NB4 (cell line): ENCODE measurements around the gene KLF7.

ENCODE experiments used
- DNase-seq: peaks from one replicate; pipeline ENCODE4 v3.0.0; 2010; ENCODE audit warnings: low read depth
- H3K4me3 ChIP-seq: one replicate; pipeline ENCODE4 v1.5.1; 2011; ENCODE audit warnings: mild to moderate bottlenecking, low read depth, low read length, moderate library complexity
- MYC ChIP-seq: IDR thresholded peaks from 2 replicates; pipeline ENCODE4 v1.6.1; 2011; ENCODE audit warnings: low read depth, low read length
- POLR2A ChIP-seq: IDR thresholded peaks from 2 replicates; pipeline ENCODE4 v1.6.1; 2011; ENCODE audit warnings: mild to moderate bottlenecking; ENCODE audit not compliant: insufficient read length; ENCODE audit errors: extremely low read depth
- TF ChIP-seq, protein P1 (sequence below): IDR thresholded peaks from 2 replicates; pipeline ENCODE4 v1.6.1; 2011; ENCODE audit warnings: low read depth, low read length
- TF ChIP-seq, protein P2 (sequence below): IDR thresholded peaks from one replicate; pipeline ENCODE4 v1.5.1; 2012; ENCODE audit warnings: low read depth, low read length

KLF7 gene

DNA sequence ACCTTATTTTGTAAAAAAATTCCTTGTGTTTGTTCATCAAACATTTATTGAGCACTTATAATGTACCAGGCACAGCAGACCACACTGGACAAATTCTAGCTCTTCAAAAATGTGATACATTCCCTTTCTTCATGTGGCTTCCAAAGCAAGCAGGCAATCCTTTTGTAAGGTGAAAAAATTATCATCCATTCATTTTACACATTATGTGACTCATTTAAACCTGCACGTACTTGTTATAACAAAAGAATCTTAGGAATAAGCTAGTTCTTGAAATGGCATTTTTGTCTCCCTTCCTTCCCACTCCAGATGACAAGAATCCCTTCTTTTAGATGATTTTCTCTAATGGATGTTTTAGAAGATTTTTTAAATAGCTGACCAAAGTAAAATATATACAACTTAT is 104.6 kb downstream of the KLF7 start:
- DNase-seq = no peak
- TF ChIP-seq, protein P1, sequence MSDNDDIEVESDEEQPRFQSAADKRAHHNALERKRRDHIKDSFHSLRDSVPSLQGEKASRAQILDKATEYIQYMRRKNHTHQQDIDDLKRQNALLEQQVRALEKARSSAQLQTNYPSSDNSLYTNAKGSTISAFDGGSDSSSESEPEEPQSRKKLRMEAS = no peak
- TF ChIP-seq POLR2A (no peak), MYC (no peak)
- TF ChIP-seq, protein P2, sequence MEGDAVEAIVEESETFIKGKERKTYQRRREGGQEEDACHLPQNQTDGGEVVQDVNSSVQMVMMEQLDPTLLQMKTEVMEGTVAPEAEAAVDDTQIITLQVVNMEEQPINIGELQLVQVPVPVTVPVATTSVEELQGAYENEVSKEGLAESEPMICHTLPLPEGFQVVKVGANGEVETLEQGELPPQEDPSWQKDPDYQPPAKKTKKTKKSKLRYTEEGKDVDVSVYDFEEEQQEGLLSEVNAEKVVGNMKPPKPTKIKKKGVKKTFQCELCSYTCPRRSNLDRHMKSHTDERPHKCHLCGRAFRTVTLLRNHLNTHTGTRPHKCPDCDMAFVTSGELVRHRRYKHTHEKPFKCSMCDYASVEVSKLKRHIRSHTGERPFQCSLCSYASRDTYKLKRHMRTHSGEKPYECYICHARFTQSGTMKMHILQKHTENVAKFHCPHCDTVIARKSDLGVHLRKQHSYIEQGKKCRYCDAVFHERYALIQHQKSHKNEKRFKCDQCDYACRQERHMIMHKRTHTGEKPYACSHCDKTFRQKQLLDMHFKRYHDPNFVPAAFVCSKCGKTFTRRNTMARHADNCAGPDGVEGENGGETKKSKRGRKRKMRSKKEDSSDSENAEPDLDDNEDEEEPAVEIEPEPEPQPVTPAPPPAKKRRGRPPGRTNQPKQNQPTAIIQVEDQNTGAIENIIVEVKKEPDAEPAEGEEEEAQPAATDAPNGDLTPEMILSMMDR = no peak
- H3K4me3 ChIP-seq = no peak overlapping the region

- TF ChIP-seq MYC = no peak
- TF ChIP-seq POLR2A = no peak
- H3K4me3 ChIP-seq = no peak overlapping the region
- no peak for DNase-seq
Observed at GRCh38 chr2:207055257-207055656, 110.5 kb downstream of the KLF7 start.

GRCh38 chr2:207054521-207054920 is 111.2 kb downstream of the KLF7 start:
- no peak overlapping the region for H3K4me3 ChIP-seq
- no peak for DNase-seq
- TF ChIP-seq MYC = no peak

DNA sequence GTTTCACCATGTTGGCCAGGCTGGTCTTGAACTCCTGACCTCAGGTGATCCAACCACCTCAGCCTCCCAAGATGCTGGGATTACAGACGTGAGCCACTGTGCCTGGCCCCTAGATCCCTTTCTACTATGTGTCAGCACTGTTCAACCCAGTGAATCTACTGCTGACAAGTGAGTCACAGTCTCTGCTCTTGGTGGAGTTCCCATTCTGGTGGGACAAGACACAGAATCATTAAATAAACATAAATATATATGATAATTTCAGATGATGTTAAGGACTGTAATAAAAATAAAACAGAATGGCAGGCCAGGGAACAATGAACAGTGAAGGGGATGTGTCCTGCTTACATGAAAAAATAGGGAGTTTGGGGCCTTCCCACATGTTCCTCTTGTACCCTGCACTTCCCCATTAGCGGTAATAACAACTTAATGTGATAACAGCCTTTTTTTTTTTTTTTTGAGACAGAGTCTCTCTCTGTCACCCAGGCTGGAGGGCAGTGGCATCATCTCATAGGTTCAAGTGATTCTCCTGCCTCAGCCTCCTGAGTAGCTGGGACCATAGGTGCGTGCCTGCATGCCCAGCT is 114.3 kb downstream of the KLF7 start:
- no peak for DNase-seq
- no peak overlapping the region for H3K4me3 ChIP-seq
- TF ChIP-seq, protein P2 = no peak
- TF ChIP-seq POLR2A (no peak), MYC (no peak)
- TF ChIP-seq, protein P1 = no peak

DNA sequence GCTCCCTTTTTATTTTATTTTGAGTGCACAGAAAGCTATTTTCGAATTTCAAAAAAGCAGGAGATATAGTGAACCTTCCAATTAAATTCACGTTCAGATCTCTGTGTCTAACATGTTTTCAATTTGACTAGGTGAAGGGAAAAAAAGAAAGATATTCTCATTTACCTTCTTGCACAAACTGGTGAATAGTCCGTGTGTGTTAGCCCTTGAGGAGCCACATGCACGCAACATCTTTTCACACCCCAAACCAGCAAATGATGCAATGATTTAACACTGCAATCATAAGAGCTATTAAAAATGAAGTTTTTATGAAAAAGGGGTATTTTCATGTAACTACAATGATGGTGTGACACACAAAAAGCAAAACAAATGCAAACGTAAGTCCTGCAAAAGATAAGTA is 116.6 kb downstream of the KLF7 start:
- TF ChIP-seq, protein P1 = no peak
- no peak overlapping the region for H3K4me3 ChIP-seq
- DNase-seq = no peak

- no peak overlapping the region for H3K4me3 ChIP-seq
- no peak for DNase-seq
- TF ChIP-seq POLR2A = no peak
- TF ChIP-seq, protein P1 = no peak
- TF ChIP-seq, protein P2 = no peak
- no peak for TF ChIP-seq MYC
Observed at GRCh38 chr2:207048416-207048815, 117.3 kb downstream of the KLF7 start.

DNA sequence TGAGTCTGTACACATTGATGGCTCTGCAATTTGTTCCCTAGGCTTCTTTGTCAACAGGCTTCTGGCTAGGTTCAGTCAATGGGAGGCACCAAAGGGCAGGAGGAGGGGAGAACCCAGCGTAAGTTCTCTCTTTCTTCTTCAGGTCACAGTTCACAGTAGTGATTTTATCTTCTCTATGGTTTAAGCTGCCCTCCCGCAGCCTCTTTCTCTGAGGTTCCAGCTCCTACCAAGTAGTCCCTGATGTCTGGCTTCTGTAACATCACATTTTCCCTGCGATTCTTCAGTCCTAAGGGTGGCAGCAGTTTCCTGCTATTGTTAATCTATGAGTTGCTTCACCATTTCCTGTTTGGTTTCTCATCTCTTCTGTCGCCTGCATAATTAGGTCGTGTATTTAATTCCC is 119.0 kb downstream of the KLF7 start:
- DNase-seq = peak; percentile 82

More for the DNA sequence above, 119.0 kb downstream of the KLF7 start:
- no peak overlapping the region for H3K4me3 ChIP-seq
- TF ChIP-seq MYC = no peak
- TF ChIP-seq POLR2A = no peak
- TF ChIP-seq, protein P2 = peak; percentile 47
